Measurements from ENCODE around the gene MINAR2.

GRCh38 chr5:129804705-129805104 lies 56.8 kb downstream of the MINAR2 start:
- TF ChIP-seq CTCF (IDR thresholded peaks at IDR 0.05) (no peak), POLR2A (IDR thresholded peaks at IDR 0.05) (no peak)
